ENCODE results near the gene RAB9A.

RAB9A gene

DNA sequence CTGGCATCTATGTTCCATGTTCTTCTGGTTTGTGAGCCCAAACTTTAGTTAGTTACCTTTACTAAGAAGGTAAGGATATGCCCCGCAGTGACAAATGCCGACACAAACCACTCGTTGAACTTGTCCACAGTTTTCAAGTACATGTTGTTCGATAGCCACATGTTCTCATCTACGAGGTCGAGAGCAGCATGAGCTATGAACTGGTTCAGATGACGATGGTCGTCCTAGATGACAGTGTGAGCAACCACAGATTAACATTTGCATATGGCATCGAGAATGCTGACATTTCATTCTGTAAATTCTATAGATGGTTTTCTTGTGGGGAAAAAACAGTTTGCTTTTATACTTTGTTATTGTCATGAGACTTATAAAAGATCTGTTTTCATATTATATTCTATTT, 27.5 kb downstream of the RAB9A start:
- TF ChIP-seq, protein P1, sequence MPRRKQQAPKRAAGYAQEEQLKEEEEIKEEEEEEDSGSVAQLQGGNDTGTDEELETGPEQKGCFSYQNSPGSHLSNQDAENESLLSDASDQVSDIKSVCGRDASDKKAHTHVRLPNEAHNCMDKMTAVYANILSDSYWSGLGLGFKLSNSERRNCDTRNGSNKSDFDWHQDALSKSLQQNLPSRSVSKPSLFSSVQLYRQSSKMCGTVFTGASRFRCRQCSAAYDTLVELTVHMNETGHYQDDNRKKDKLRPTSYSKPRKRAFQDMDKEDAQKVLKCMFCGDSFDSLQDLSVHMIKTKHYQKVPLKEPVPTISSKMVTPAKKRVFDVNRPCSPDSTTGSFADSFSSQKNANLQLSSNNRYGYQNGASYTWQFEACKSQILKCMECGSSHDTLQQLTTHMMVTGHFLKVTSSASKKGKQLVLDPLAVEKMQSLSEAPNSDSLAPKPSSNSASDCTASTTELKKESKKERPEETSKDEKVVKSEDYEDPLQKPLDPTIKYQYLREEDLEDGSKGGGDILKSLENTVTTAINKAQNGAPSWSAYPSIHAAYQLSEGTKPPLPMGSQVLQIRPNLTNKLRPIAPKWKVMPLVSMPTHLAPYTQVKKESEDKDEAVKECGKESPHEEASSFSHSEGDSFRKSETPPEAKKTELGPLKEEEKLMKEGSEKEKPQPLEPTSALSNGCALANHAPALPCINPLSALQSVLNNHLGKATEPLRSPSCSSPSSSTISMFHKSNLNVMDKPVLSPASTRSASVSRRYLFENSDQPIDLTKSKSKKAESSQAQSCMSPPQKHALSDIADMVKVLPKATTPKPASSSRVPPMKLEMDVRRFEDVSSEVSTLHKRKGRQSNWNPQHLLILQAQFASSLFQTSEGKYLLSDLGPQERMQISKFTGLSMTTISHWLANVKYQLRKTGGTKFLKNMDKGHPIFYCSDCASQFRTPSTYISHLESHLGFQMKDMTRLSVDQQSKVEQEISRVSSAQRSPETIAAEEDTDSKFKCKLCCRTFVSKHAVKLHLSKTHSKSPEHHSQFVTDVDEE (CRISPR knock-in tag; IDR thresholded peaks at IDR 0.05), result no peak
- TF ChIP-seq ZFP30 (CRISPR knock-in tag; IDR thresholded peaks at IDR 0.05) (no peak), TOX (CRISPR knock-in tag; IDR thresholded peaks at IDR 0.05; ENCODE audit: borderline replicate concordance) (no peak), ESRRG (CRISPR knock-in tag; IDR thresholded peaks at IDR 0.05) (no peak), ZNF565 (CRISPR knock-in tag; conservative IDR thresholded peaks at IDR 0.05; ENCODE audit: low read depth) (no peak), ZC3H10 (CRISPR knock-in tag; IDR thresholded peaks at IDR 0.05) (no peak), TCF4 (CRISPR knock-in tag; IDR thresholded peaks at IDR 0.05; ENCODE audit: borderline replicate concordance) (no peak), ZFP3 (CRISPR knock-in tag; IDR thresholded peaks at IDR 0.05) (no peak), ZNF8 (CRISPR knock-in tag; IDR thresholded peaks at IDR 0.05) (no peak), BACH2 (CRISPR knock-in tag; IDR thresholded peaks at IDR 0.05; ENCODE audit: borderline replicate concordance) (no peak), CSDC2 (CRISPR knock-in tag; IDR thresholded peaks at IDR 0.05) (no peak), OSR1 (CRISPR knock-in tag; IDR thresholded peaks at IDR 0.05) (no peak)
- TF ChIP-seq, protein P2, sequence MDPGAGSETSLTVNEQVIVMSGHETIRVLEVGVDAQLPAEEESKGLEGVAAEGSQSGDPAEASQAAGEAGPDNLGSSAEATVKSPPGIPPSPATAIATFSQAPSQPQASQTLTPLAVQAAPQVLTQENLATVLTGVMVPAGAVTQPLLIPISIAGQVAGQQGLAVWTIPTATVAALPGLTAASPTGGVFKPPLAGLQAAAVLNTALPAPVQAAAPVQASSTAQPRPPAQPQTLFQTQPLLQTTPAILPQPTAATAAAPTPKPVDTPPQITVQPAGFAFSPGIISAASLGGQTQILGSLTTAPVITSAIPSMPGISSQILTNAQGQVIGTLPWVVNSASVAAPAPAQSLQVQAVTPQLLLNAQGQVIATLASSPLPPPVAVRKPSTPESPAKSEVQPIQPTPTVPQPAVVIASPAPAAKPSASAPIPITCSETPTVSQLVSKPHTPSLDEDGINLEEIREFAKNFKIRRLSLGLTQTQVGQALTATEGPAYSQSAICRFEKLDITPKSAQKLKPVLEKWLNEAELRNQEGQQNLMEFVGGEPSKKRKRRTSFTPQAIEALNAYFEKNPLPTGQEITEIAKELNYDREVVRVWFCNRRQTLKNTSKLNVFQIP (CRISPR knock-in tag; IDR thresholded peaks at IDR 0.05; ENCODE audit: borderline replicate concordance, low read depth), result no peak
- ATAC-seq, result no peak

DNA sequence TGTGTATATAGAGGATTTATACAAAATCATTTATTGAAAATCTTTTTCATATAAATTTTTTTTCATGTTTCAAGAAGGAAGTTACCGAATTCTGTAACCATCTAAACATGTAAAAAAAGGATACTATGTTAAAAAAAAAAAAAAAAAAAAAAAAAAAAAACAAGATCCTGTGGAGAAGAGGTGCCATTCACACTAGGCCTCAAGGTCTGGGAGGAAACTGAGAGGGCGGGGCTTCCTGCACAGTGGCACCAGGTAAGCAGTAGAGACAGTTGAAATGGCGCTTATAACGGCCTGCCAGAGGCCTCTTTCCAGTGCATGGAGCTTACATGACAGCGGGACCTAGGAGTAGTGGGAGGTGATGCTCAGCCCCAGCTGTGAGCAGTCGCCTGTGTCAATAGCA, 28.0 kb downstream of the RAB9A start:
- ATAC-seq, result no peak
- no peak for TF ChIP-seq ZFP3 (CRISPR knock-in tag; IDR thresholded peaks at IDR 0.05)
- TF ChIP-seq TCF4 (CRISPR knock-in tag; IDR thresholded peaks at IDR 0.05; ENCODE audit: borderline replicate concordance), result no peak
- TF ChIP-seq ESRRG (CRISPR knock-in tag; IDR thresholded peaks at IDR 0.05), result no peak
- TF ChIP-seq GLIS3 (CRISPR knock-in tag; IDR thresholded peaks at IDR 0.05), result no peak
- TF ChIP-seq RARB (CRISPR knock-in tag; IDR thresholded peaks at IDR 0.05), result no peak
- no peak for TF ChIP-seq BACH2 (CRISPR knock-in tag; IDR thresholded peaks at IDR 0.05; ENCODE audit: borderline replicate concordance)
- TF ChIP-seq, protein P2 (CRISPR knock-in tag; IDR thresholded peaks at IDR 0.05; ENCODE audit: borderline replicate concordance, low read depth), result no peak
- TF ChIP-seq, protein P1 (CRISPR knock-in tag; IDR thresholded peaks at IDR 0.05), result no peak
- no peak for TF ChIP-seq ZNF8 (CRISPR knock-in tag; IDR thresholded peaks at IDR 0.05)
- TF ChIP-seq ZFP30 (CRISPR knock-in tag; IDR thresholded peaks at IDR 0.05), result no peak

DNA sequence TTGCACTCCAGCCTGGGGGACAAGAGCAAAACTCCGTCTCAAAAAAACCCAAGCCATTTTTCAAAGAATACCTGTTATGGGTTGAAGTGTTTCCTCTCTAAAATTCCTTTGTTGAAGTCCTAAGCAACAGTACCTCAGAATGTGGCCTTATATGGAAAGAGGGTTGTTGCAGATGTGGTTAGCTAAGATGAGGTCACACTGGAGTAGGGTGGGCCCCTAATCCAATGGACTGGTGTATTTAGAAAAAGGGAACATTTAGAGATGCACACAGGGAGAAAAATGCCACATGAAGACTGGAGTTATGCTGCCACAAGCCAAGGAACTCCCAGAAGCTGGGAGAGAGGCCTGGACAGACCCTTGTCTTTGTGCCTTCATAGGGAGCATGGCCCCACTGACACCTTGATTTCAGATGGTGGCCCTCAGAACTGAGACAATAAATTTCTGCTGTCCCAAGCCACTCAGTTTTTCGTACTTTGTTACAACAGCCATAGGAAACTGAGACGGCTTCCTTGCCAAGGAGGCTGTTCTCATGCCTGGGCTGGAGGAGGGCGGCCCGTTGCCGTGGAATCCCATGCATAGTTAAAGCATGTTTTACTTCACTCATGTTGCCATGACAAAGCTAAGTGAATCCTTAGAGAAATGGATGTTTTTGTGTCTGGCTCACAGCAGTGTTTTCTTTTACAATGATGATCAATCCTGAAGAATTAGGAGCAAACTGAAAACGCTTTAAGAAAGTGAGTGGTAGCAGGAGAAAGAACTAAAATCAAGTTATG, 29.0 kb downstream of the RAB9A start:
- ATAC-seq, result no peak
- TF ChIP-seq ARNTL (CRISPR knock-in tag; IDR thresholded peaks at IDR 0.05; ENCODE audit: borderline replicate concordance, low read depth), result no peak
- TF ChIP-seq ZFP30 (CRISPR knock-in tag; IDR thresholded peaks at IDR 0.05), result no peak
- TF ChIP-seq, protein P3, sequence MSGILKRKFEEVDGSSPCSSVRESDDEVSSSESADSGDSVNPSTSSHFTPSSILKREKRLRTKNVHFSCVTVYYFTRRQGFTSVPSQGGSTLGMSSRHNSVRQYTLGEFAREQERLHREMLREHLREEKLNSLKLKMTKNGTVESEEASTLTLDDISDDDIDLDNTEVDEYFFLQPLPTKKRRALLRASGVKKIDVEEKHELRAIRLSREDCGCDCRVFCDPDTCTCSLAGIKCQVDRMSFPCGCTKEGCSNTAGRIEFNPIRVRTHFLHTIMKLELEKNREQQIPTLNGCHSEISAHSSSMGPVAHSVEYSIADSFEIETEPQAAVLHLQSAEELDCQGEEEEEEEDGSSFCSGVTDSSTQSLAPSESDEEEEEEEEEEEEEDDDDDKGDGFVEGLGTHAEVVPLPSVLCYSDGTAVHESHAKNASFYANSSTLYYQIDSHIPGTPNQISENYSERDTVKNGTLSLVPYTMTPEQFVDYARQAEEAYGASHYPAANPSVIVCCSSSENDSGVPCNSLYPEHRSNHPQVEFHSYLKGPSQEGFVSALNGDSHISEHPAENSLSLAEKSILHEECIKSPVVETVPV (CRISPR knock-in tag; IDR thresholded peaks at IDR 0.05), result no peak
- TF ChIP-seq ISL1 (CRISPR knock-in tag; IDR thresholded peaks at IDR 0.05), result no peak

All from SK-N-SH treated with all-trans-retinoic acid at 6 μM for 48 hours (cell line).